KOPT-K1 (cell line): Measurements from ENCODE around the gene ZNF500.

Experiments
- H3K27ac ChIP-seq: fragments of 200-600 bp; sonication (generic); 2 replicates; pipeline ENCODE4 v1.5.1; 2016; ENCODE audit warnings: antibody characterized with exemption, mild to moderate bottlenecking, low read depth, low read length; ENCODE audit not compliant: poor library complexity, severe bottlenecking
- H3K36me3 ChIP-seq: fragments of 200-600 bp; sonication (generic); 2 replicates; pipeline ENCODE4 v1.5.1; 2017; ENCODE audit warnings: antibody characterized with exemption, mild to moderate bottlenecking, low read length, moderate library complexity; ENCODE audit not compliant: insufficient read depth
- H3K9me3 ChIP-seq: fragments of 200-600 bp; sonication (generic); 2 replicates; pipeline ENCODE4 v1.5.1; 2017; ENCODE audit warnings: antibody characterized with exemption, low read length, mild to moderate bottlenecking; ENCODE audit not compliant: insufficient read depth, poor library complexity, severe bottlenecking

Gene ZNF500

DNA sequence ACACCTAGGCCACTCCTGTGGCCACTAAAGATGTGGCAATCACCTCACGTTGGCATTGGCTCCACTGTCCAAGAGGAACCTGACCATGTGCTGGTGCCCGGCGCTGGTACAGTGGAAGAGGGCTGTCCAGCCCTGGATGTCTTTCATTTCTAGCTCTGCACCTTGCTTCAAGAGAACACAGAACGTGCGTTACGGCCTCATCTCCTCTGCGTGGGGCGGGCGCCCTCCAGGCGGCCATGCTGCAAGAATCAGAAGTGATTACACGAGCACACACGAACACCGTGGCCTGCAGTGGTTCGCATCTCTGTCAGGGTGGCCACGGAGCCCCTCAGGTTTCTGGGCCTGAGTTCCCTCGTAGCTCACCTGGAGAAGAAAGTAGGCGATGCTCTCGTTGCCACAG is 40.3 kb downstream of the ZNF500 start:
- no peak overlapping the region for H3K27ac ChIP-seq
- H3K36me3 ChIP-seq: peaks cover 51% of the 10 kb centered on the region
- H3K9me3 ChIP-seq: no peaks in the 10 kb centered on the region

DNA sequence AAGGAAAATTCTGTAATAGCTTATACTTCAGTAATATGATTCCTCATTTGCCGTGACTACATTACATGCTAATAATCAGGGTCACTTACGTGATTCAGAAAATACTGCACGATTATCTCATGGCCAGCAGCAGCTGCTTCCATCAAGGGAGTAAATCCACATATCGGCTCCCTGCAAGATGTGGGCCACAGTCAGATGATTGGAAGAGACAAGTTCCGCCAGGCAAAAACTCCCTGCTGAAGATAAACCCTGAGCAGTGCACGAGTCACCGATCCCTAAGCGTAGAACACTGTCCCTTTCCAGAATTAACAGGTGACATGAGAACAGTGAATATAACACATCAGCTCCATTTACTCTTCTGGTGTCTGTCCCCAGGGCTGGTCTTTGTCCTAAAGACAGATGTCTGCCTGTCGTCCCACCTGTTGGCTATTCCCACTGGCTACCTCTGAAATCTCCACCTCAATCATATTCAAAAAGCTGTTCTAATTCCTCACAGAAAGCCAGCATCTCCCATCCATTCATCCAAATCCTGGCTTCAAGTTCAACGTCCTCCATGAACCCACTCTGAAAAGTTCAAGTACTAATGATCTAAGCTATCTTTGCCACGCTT is 42.2 kb downstream of the ZNF500 start:
- Histone ChIP-seq H3K36me3 (peaks cover 42% of the 10 kb centered on the region), H3K9me3 (no peaks in the 10 kb centered on the region), H3K27ac (no peak overlapping the region)

DNA sequence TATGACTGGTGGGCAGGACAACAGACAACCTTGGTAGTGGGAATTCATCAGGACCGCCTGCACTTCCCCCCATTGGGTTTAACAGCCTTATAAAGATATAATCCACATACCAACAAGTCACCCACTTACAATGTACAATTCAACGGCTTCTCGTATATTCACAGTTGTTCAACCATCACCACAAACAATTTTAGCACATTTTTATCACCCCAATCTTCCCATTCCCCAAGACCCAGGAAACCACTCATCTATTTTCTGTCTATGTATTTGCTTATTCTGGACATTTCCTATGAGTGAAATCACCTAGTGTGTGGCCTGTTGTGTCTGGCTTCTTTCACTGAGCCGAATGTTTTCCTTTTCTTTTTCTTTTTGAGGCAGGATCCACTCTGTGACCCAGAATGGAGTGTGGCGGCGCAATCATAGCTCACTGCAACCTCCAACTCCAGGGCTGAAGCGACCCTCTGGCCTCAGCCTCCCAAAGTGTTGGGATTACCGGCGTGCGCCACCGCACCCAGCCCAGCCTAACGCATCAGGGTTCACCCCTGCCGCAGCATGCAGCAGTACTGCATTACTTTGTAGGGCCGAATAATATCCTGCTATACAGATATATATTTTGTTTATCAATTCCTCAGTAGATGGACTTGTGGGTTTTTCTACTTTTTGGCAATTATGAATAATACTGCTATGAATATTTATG is 43.7 kb downstream of the ZNF500 start:
- H3K27ac ChIP-seq: no peak overlapping the region
- H3K36me3 ChIP-seq: peaks cover 29% of the 10 kb centered on the region
- H3K9me3 ChIP-seq: no peaks in the 10 kb centered on the region

DNA sequence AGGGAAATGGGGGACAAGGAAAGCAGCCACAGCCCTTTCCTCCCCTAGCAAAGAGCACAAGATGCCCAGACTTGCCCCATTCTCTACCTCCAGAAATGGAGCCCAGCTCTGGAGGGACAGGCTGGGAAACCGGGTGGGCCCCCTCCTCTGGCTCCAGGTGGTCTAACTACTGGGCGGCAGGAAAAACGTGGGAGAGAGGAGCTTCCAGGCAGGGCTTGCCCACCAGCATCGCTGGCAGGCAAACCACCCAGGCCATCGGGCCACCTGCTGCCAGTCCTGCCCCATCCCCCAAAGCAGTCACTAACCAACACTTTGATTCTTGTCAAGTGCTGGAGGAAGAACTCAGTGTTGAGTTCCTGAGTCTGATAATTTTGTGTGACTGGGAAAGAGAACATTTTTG is 48.5 kb downstream of the ZNF500 start:
- peaks cover 25% of the 10 kb centered on the region for H3K36me3 ChIP-seq
- H3K9me3 ChIP-seq: no peaks in the 10 kb centered on the region
- H3K27ac ChIP-seq: no peak overlapping the region

DNA sequence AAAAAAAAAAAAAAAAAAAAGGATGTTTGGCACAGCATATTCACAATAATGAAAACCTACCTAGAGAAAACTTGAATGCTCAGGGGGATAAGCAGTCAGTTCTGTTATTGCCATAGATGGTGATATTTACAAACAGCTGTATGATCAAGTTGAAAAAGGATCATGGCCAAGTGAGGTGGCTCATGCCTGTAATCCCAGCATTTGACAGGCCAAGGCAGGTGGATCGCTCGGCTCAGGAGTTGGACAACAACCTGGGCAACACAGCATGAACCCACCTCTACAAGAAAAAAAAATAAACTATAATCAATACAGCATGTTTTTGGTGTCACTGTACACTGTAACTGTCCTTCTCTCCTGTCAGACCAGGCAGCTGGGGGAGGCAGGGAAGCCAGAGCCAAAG is 52.0 kb downstream of the ZNF500 start:
- Histone ChIP-seq H3K9me3 (no peaks in the 10 kb centered on the region), H3K27ac (no peak overlapping the region), H3K36me3 (peaks cover 32% of the 10 kb centered on the region)

DNA sequence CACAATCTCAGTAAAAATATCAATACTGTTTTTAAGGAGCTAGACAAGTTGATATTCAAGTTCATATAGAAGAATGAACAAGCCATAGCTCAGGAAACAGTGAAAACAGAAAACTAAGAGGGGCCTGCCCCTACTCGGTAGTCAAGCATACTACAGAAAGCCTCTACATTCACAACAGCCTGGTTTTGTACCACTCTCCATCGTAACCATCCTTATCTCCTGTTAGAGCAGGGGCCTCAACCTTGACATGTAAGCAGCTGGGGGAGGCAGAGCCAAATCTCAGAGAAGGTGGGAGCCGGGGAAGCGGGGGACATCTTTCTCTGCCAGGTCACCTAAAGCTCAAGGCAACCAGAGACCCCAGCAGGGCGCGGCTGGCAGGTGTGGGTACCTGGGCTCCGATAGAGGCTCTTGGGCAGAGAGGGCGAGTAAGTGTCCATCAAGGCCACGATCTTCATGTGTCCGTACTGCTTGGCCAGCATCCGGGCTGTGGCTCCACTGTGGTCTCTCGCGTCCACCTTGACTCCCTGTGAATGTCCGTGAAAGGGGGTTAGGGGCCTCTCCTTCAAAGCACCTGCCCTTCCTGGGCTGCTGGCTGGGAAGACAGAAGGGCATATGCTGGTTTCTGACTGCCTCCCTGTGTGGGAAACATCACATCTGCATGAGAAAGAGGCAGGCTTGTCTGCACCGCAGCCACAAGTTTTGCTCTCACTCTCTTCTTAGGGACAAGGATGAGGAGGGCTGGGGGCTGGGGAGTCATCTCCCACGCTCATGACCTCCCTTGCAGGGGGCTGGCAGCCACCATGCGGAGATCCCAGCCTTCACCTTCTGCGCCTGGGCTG is 53.1 kb downstream of the ZNF500 start:
- Histone ChIP-seq H3K27ac (no peak overlapping the region), H3K9me3 (no peaks in the 10 kb centered on the region), H3K36me3 (peaks cover 39% of the 10 kb centered on the region)

DNA sequence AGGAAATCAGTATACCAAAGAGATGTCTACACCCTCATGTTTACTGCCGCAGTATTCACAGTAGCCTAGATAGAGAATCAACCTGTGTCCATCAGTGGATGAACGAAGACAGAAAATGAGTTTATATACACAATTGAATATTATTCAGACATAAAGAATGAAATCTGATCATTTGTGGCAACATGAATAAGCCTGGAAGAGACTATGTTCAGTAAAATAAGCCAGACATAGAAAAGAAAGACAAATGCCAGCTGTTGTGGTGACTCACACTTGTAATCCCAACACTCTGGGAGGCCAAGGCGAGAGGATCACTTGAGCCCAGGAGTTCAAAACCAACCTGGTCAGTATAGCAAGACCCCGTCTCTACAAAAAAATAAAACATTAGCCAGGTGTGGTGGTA is 57.5 kb downstream of the ZNF500 start:
- Histone ChIP-seq H3K27ac (no peak overlapping the region), H3K36me3 (peaks cover 55% of the 10 kb centered on the region), H3K9me3 (no peaks in the 10 kb centered on the region)

DNA sequence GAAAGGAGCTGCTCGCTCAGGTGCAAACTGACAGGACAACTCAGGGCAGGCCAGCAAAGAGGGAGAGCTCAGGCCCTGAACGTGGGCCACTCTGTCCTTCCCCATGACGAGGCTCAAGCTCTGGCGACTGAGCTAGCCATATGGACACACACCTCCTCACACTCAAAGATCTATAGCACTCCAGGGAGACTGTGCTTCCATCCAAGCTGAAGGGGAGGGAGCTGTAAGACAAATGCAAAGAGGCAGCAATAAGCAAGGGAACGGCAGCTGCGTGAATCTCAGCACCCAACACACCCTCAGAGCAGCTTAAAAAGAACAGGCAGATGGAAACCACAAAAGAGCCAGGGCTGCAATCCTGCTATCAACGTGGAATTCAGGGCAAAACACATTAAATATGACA is 60.1 kb downstream of the ZNF500 start:
- Histone ChIP-seq H3K27ac (no peak overlapping the region), H3K36me3 (peaks cover 52% of the 10 kb centered on the region), H3K9me3 (no peaks in the 10 kb centered on the region)

DNA sequence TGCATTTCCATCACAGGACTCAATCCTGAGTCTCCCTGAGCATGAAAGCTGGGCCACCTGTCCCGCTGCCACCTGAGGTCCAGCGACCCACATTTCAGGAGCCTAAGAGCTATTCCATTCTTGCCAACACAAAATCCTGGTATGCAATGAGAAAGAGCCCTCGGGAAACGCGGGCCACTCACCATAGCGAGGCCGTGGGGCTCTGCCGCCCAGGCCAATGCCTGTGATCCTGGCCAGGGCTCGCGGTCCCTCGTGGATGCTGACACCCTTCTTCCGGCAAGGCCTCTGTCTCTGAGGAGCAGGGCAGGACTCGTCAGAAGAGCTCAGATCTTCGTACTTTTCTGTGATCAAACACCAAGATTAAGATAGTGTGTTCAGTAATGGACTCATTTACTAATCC is 62.0 kb downstream of the ZNF500 start:
- peaks cover 64% of the 10 kb centered on the region for H3K36me3 ChIP-seq
- H3K9me3 ChIP-seq: no peaks in the 10 kb centered on the region
- no peak overlapping the region for H3K27ac ChIP-seq

DNA sequence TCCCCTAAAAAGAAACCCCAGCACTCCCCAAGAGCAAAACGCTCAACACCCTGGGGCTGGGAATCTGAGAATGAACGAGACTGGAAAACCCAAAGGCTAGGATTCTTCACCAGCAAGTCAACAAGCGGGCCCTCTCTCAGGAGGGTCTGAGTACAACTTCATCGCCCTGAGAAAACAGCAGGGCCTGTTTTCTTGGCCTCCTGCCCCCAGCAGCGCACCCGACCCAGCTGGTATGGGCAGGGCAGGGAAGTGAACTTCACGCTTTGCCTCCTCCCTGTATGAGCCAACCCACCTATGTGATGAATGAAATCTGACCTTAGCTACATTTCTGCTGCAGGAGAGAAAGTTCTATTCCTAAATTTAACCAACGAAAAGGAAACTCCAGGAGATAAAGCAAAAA is 62.5 kb downstream of the ZNF500 start:
- H3K9me3 ChIP-seq: no peaks in the 10 kb centered on the region
- H3K27ac ChIP-seq: no peak overlapping the region
- peaks cover 64% of the 10 kb centered on the region for H3K36me3 ChIP-seq

DNA sequence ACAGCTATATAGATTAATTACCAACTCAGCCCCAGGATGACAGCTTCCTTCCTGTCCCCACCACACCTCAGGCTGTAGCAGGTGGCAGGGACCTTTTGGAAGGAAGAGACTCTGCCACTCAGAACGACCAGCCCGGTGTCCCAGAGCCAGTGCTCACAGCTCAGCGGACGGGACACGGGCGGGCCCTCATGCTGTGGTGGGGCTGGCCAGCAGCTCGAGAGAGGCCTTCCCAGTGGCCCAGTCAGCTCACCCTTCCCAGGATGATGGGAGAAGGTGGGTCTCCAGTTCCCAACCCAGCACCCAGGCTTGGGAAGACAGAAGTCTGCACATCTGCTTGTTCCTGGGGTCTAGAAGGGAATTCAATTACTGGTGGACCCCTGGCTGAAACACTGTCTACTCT is 63.1 kb downstream of the ZNF500 start:
- no peak overlapping the region for H3K27ac ChIP-seq
- H3K36me3 ChIP-seq: peaks cover 68% of the 10 kb centered on the region

DNA sequence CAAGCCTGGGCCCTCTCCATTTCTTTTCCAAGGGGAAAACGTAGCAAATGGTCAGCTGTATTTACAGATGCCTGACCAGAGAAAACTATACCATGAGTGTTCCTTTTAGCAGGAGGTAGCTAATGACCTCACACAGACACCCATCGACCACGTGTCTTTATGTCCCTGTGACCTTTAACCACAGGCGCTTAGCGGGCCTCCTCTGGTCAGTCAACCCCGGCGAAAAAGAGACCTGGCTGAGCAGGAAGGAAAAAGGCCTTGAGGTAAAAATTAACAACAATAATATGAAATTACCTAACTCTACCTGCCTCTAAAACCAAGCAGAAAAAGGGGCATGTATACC is 64.5 kb downstream of the ZNF500 start:
- H3K27ac ChIP-seq: no peak overlapping the region
- H3K36me3 ChIP-seq: peaks cover 79% of the 10 kb centered on the region
- H3K9me3 ChIP-seq: no peaks in the 10 kb centered on the region

More for the DNA sequence above, 63.1 kb downstream of the ZNF500 start:
- no peaks in the 10 kb centered on the region for H3K9me3 ChIP-seq

DNA sequence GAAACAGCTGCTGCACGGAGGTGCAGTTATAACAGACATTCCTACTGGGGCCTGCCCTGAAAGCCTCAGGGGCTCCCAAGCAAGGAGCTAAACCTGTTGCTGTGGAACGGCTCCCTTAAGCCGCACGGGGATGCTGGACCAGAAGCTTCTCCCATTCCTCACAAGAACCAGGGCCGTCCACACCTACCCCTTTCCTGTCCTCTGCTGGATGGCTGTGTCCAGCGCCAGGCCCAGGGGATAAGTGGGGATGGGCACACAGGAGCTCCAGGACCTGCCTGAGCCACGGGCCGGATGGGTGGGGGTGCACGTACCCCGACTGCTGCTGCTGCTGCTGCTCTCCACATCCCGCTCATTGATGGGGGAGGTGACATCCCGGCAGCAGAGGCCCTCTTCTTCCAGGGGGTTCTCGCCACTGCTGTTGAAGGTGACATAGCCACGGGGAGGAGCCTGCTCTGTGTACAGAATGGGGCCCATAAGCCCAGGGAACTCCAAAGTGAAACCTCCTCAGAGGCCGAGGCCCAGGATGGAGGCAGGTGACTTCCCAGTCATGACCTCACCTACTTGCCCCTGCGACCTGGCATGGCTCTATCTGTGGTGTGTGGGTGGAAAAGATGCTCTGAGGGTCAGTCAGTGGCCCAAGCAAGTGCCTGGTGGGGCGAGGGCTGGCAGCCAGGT is 65.0 kb downstream of the ZNF500 start:
- Histone ChIP-seq H3K9me3 (no peaks in the 10 kb centered on the region), H3K36me3 (peaks cover 79% of the 10 kb centered on the region), H3K27ac (no peak overlapping the region)

DNA sequence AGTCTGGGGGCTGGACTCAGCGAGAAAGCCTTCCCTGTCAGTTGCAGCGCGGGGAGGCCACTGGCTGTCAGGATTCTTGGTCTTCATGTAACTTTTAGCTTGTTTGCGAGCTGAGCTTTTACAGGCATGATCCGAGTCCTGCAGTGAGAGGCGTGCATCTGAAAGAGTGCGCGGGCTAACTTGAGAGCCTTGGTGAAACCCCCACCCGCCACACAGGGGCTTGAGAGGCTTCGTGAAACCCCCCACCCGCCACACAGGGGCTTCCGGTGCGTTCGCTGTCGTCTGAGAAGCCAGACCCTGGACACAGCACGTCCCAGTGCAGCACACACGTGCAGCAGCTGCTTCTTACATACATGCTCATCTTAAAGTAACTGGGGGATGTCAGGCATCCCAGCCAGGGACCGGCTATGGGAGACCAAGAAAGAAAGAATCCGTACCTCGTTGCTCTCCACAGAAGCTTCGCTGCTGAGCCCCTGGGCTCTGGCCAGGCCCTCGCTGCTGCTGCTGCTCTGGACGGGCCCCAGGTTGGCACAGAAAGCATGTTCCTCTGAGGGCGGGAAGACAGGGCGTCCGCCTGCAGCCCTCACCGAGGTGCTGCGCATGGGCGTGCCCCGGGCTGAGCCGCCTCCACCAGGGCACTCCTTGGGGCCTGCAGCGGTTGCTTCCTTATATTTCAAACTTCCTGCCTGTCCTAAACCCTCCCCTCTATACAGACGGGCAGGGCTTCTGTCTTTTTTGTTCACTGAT is 65.8 kb downstream of the ZNF500 start:
- H3K27ac ChIP-seq: no peak overlapping the region
- H3K36me3 ChIP-seq: peaks cover 79% of the 10 kb centered on the region

More for the DNA sequence above, 65.8 kb downstream of the ZNF500 start:
- H3K9me3 ChIP-seq: no peaks in the 10 kb centered on the region
